ENCODE data around the gene SMARCAL1. TPM values are rescaled to one million over a fixed set of nuclear protein-coding genes. Genes with fewer than 3 reads are reported as not detected.

Gene SMARCAL1
- polyA plus RNA-seq, 1 experiment, result 28.6 TPM

- ChIA-PET CTCF (no interaction called here), POLR2A (no interaction called here)
- DNase-seq (ENCODE audit: low read depth, low spot score), result no peak
- Histone ChIP-seq H3K4me3 (ENCODE audit: low read depth, low read length) (no peak overlapping the region), H3K9me3 (ENCODE audit: control insufficient read depth, insufficient read depth, low read length) (no peaks in the 10 kb centered on the region; the same call in 1 of the 2 replicates), H3K27ac (ENCODE audit: low read depth, low read length) (no peak overlapping the region), H3K27me3 (ENCODE audit: control insufficient read depth, insufficient read depth, low read length) (no peaks in the 10 kb centered on the region)
- TF ChIP-seq CTCF (IDR thresholded peaks at IDR 0.05; ENCODE audit: low read depth, low read length), result no peak
Measured at GRCh38 chr2:216430811-216431530, 18.7 kb downstream of the SMARCAL1 start.

DNA sequence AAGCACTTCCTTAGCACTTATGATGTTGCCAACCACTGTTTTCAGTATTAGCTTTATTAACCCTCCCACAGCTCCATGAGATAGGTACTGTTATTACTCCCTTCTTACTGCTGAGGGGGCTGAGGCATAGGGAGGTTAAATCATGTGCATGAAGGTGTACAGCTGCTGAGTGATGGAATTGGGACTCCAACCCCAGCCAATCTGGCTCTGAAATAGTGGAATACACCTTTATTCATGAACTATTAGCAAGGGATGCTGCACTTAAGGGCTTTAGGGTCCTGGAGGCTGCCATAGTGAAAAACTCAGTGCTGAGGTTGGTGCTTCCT lies 19.2 kb downstream of the SMARCAL1 start:
- ChIA-PET CTCF (no interaction called here), POLR2A (no interaction called here)
- no peaks in the 10 kb centered on the region; the same call in 1 of the 2 replicates for H3K9me3 ChIP-seq (ENCODE audit: control insufficient read depth, insufficient read depth, low read length)
- H3K27ac ChIP-seq (ENCODE audit: low read depth, low read length), result no peak overlapping the region
- no peaks in the 10 kb centered on the region for H3K27me3 ChIP-seq (ENCODE audit: control insufficient read depth, insufficient read depth, low read length)
- no peak for TF ChIP-seq CTCF (IDR thresholded peaks at IDR 0.05; ENCODE audit: low read depth, low read length)
- DNase-seq (ENCODE audit: low read depth, low spot score), result no peak
- no peak overlapping the region for H3K4me3 ChIP-seq (ENCODE audit: low read depth, low read length)

DNA sequence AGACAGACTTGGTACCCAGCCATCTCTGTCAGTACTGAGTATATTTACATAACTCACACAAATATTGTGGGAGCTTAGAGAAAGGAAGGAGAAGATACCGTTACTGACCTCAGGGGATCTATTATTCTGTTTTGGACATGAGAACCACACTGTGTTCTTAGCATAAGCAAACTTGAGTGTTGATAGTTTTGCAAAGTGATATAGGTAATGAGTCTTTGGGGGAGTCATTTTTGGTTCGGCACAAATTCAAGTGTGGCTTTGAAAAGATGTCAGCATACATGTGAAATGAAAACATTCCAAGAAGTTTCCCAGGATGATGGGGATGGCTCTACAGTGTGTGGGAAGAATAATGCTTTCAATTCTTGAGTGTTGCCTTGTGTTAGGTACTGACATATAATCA lies 24.1 kb downstream of the SMARCAL1 start:
- Histone ChIP-seq H3K4me3 (ENCODE audit: low read depth, low read length) (no peak overlapping the region), H3K27me3 (ENCODE audit: control insufficient read depth, insufficient read depth, low read length) (no peaks in the 10 kb centered on the region), H3K9me3 (ENCODE audit: control insufficient read depth, insufficient read depth, low read length) (no peaks in the 10 kb centered on the region; the same call in 1 of the 2 replicates), H3K27ac (ENCODE audit: low read depth, low read length) (no peak overlapping the region)
- no peak for TF ChIP-seq CTCF (IDR thresholded peaks at IDR 0.05; ENCODE audit: low read depth, low read length)
- POLR2A ChIA-PET, result no interaction called here
- CTCF ChIA-PET, result interaction anchor here (1.3 kb wide), 1 partner anchor 231 kb away, joined by 3 read pairs; no protein-coding TSS in a partner anchor
- peak; percentile 30 for DNase-seq (ENCODE audit: low read depth, low spot score)

DNA sequence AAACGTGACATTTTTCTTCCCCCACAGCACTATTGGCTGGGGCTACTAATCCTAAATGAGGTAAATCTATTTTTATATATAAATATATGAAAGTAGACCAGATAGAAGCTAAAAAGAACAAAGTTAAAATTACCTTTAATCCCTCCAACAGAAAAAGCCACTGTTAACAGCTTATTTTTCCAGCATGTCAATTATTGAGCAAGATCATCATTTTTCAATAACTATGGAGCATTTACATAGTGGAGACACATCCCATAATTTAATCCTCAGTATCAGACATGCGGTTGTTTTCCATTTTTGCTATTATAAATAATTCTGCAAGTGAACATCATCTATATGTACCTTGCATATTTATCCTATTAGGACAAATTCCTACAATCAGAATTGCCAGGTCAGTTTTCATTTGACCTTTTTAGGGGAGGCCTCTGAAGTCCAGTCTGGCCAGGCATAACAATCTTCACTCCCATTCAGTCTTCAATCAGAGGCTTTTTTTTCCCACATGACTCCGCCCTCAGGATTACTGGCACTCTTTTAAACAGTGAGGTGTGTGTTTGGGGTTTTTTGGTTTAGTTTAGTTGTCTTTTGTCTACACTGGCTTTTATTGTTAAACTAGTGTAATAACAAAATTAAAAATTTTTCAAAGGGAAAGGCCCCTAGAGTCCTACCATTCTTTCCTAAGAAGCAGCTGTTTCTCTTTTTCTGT lies 29.2 kb downstream of the SMARCAL1 start:
- H3K9me3 ChIP-seq (ENCODE audit: control insufficient read depth, insufficient read depth, low read length), result no peaks in the 10 kb centered on the region
- ChIA-PET CTCF (interaction anchor here (0.6 kb wide), 1 partner anchor 296 kb away, joined by 4 read pairs; no protein-coding TSS in a partner anchor), POLR2A (no interaction called here)
- no peak overlapping the region for H3K4me3 ChIP-seq (ENCODE audit: low read depth, low read length)
- TF ChIP-seq CTCF (IDR thresholded peaks at IDR 0.05; ENCODE audit: low read depth, low read length), result no peak
- H3K27me3 ChIP-seq (ENCODE audit: control insufficient read depth, insufficient read depth, low read length), result no peaks in the 10 kb centered on the region
- DNase-seq (ENCODE audit: low read depth, low spot score), result no peak
- H3K27ac ChIP-seq (ENCODE audit: low read depth, low read length), result no peak overlapping the region

DNA sequence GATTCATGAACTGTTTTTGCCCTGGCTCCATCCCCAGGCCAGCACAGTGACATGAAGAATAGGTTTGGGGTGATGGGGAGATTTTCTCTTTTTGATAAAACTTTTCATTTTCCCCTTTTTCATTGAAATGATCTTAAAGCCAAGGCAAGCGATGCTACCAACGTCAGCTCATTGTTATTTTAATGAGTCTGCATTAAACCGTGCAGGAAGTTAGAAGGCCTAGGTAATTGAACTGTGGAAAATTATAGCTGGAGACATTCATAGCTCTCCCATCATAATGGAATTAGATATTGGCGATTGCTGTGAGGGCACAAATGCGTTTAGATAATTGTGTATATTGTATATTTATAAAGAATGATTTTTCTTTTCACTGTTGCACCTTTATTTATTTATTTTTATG lies 33.2 kb downstream of the SMARCAL1 start:
- Histone ChIP-seq H3K4me3 (ENCODE audit: low read depth, low read length) (no peak overlapping the region), H3K27ac (ENCODE audit: low read depth, low read length) (no peak overlapping the region), H3K9me3 (ENCODE audit: control insufficient read depth, insufficient read depth, low read length) (no peaks in the 10 kb centered on the region; the same call in 1 of the 2 replicates), H3K27me3 (ENCODE audit: control insufficient read depth, insufficient read depth, low read length) (no peaks in the 10 kb centered on the region)
- ChIA-PET CTCF (interaction anchor here (1.3 kb wide), 1 partner anchor 41 kb away, joined by 3 read pairs; no protein-coding TSS in a partner anchor), POLR2A (no interaction called here)
- no peak for TF ChIP-seq CTCF (IDR thresholded peaks at IDR 0.05; ENCODE audit: low read depth, low read length)
- no peak for DNase-seq (ENCODE audit: low read depth, low spot score)

All from AG04450 (cell line).